Tibial nerve (tissue), 4 donors: ENCODE results near the gene ATRNL1. TPM values are rescaled to one million over a fixed set of nuclear protein-coding genes. Genes with fewer than 3 reads are reported as not detected.

Experiments
- DNase-seq, 2 donors: peaks; one replicate each; pipeline ENCODE4 v3.0.0-alpha.2; 2019; ENCODE audit warnings: low spot score in 2 of 2
- H3K27ac ChIP-seq, 4 donors: fragments of 200-600 bp; sonication (generic) in 3 of 4; one replicate each; pipeline ENCODE4 v1.5.1; 2017 to 2019; ENCODE audit warnings: mild to moderate bottlenecking in 1 of 4
- H3K27me3 ChIP-seq, 2 donors: fragments of 200-600 bp; sonication (generic) in 1 of 2; one replicate each; pipeline versions ENCODE4 v1.5.1 to v1.6.0; 2017 to 2019
- H3K36me3 ChIP-seq, 3 donors: fragments of 200-600 bp; sonication (generic); one replicate each; pipeline ENCODE4 v1.5.1; 2018 to 2019
- H3K4me1 ChIP-seq, 4 donors: fragments of 200-600 bp; sonication (generic) in 3 of 4; one replicate each; pipeline ENCODE4 v1.5.1; 2017 to 2019
- H3K4me3 ChIP-seq, 4 donors: fragments of 200-600 bp; sonication (generic) in 3 of 4; one replicate each; pipeline ENCODE4 v1.5.1; 2017 to 2019; ENCODE audit warnings: mild to moderate bottlenecking in 1 of 4, moderate library complexity in 1 of 4
- H3K9me3 ChIP-seq, 4 donors: fragments of 200-600 bp; sonication (generic) in 3 of 4; one replicate each; pipeline ENCODE4 v1.5.1; 2017 to 2019
- EP300 ChIP-seq, 2 donors: sonication (generic); formaldehyde crosslinking; IDR thresholded peaks; one replicate each; pipeline ENCODE4 v1.6.1; 2017; ENCODE audit warnings: antibody characterized with exemption in 2 of 2, mild to moderate bottlenecking in 1 of 2
- POLR2A ChIP-seq, 2 donors: fragments of 450-650 bp; IDR thresholded peaks; one replicate each; pipeline ENCODE4 v1.6.1; 2017; ENCODE audit warnings: antibody characterized with exemption in 2 of 2, mild to moderate bottlenecking in 2 of 2, moderate library complexity in 2 of 2
- WGBS, 2 donors: methylation state at CpG; one replicate each; pipeline ENCODE4 v1.1.5; 2018; 5-methylcytosine and 5-hydroxymethylcytosine counted together
- total RNA-seq, 4 donors: library from RNA; depleted of rRNA; stranded (reverse); fragments of >200 nt; gene quantifications; one replicate each; pipeline ENCODE4 v1.1.0, GENCODE V29; 2016
- TF ChIP-seq, protein P1 (sequence below), 5 experiments: fragments of 200-600 bp in 3 of 5; fragments of 450-650 bp in 2 of 5; sonication (generic) in 3 of 5; IDR thresholded peaks; one replicate each; pipeline ENCODE4 v1.5.1; 2016 to 2019; ENCODE audit warnings: antibody characterized with exemption in 5 of 5, mild to moderate bottlenecking in 3 of 5, moderate library complexity in 2 of 5

Gene ATRNL1
- total RNA-seq, 4 donors from 2014 or later, result 1.0 to 5.4 (median 2.7) TPM

GRCh38 chr10:115936926-115937767 lies 844.0 kb downstream of the ATRNL1 start:
- Histone ChIP-seq H3K4me1 (peaks cover 0 to 11% (median 4%) of the 10 kb centered on the region in 4 donors), H3K27ac (no peak overlapping the region), H3K4me3 (no peak overlapping the region), H3K9me3 (no peaks in the 10 kb centered on the region), H3K36me3 (no peaks in the 10 kb centered on the region), H3K27me3 (no peaks in the 10 kb centered on the region)
- TF ChIP-seq EP300 (IDR thresholded peaks at IDR 0.05) (no peak), POLR2A (IDR thresholded peaks at IDR 0.05) (no peak)
- TF ChIP-seq, protein P1, sequence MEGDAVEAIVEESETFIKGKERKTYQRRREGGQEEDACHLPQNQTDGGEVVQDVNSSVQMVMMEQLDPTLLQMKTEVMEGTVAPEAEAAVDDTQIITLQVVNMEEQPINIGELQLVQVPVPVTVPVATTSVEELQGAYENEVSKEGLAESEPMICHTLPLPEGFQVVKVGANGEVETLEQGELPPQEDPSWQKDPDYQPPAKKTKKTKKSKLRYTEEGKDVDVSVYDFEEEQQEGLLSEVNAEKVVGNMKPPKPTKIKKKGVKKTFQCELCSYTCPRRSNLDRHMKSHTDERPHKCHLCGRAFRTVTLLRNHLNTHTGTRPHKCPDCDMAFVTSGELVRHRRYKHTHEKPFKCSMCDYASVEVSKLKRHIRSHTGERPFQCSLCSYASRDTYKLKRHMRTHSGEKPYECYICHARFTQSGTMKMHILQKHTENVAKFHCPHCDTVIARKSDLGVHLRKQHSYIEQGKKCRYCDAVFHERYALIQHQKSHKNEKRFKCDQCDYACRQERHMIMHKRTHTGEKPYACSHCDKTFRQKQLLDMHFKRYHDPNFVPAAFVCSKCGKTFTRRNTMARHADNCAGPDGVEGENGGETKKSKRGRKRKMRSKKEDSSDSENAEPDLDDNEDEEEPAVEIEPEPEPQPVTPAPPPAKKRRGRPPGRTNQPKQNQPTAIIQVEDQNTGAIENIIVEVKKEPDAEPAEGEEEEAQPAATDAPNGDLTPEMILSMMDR (IDR thresholded peaks at IDR 0.05), result no peak
- no peak for DNase-seq
- 36 to 43% methylated on average over 9 of the region's 9 CpGs for WGBS, 2 donors

DNA sequence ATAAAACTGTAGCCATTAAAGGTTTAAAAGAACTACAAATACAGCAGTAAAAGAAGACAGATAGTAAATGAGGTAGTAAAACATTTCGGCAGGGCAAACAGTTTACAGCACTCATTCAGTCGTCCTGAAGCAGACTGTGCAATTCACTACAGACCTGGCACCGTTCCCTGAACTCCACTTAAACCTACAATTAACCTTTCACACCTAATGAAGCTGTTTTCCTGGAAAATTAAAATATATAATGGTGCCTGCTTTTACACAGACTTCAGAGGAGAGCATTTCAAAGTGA lies 844.5 kb downstream of the ATRNL1 start:
- Histone ChIP-seq H3K27me3 (no peaks in the 10 kb centered on the region), H3K9me3 (no peaks in the 10 kb centered on the region), H3K4me3 (no peak overlapping the region), H3K4me1 (peaks cover 0 to 11% (median 4%) of the 10 kb centered on the region in 4 donors), H3K36me3 (no peaks in the 10 kb centered on the region), H3K27ac (no peak overlapping the region)
- no peak for DNase-seq
- WGBS, 2 donors, result 42 to 44% methylated on average over 3 of the region's 3 CpGs
- TF ChIP-seq EP300 (IDR thresholded peaks at IDR 0.05) (no peak), POLR2A (IDR thresholded peaks at IDR 0.05) (no peak)
- TF ChIP-seq, protein P1 (IDR thresholded peaks at IDR 0.05), result no peak

DNA sequence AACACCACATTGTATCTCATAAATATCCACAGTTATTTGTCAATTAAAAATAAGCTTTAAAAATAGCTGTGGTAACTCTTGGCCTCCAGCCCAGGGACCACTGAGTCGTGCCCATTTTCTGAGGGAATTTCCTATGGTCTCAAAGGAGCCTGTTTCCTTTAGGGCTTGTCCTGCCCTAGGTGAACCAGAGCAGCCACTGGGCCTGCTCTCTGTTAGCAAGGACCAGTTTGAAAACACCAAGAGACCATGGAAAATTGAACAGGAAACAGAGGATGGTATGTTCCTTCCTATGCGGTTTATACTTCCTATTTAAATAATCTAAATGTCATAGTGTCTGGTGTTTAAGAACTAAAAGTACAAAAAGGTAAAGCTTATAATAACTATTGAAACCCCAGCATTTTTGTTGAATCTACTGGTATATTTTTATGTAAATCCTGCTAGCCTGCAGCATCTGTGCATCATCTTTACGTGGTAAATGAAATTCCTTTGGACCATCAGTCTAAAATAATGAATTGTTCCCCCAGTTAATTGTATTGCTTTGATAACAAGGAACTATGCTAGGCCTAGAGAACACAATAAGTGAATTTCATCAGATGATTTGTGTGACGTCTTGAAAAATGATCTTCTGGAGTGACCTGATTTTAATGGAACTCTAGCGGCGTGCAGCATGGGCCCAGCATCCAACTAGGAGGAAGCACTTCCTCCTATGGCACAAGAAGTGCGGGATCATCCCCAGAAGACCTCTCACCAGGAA lies 846.1 kb downstream of the ATRNL1 start:
- no peaks in the 10 kb centered on the region for H3K27me3 ChIP-seq
- H3K4me3 ChIP-seq, result no peak overlapping the region
- no peaks in the 10 kb centered on the region for H3K9me3 ChIP-seq
- H3K4me1 ChIP-seq, result peaks cover 0 to 11% (median 4%) of the 10 kb centered on the region in 4 donors
- TF ChIP-seq POLR2A (IDR thresholded peaks at IDR 0.05) (no peak), EP300 (IDR thresholded peaks at IDR 0.05) (no peak)
- TF ChIP-seq, protein P1 (IDR thresholded peaks at IDR 0.05), result no peak
- H3K27ac ChIP-seq, result no peak overlapping the region
- no peak for DNase-seq
- H3K36me3 ChIP-seq, result no peaks in the 10 kb centered on the region
- WGBS, 2 donors, result 74 to 76% methylated on average over 7 of the region's 7 CpGs

GRCh38 chr10:115941361-115941771 lies 848.2 kb downstream of the ATRNL1 start:
- Histone ChIP-seq H3K4me3 (no peak overlapping the region), H3K27me3 (no peaks in the 10 kb centered on the region), H3K4me1 (peaks cover 0 to 11% (median 4%) of the 10 kb centered on the region in 4 donors), H3K9me3 (no peaks in the 10 kb centered on the region), H3K27ac (no peak overlapping the region), H3K36me3 (no peaks in the 10 kb centered on the region)
- no peak for TF ChIP-seq EP300 (IDR thresholded peaks at IDR 0.05)
- no peak for TF ChIP-seq POLR2A (IDR thresholded peaks at IDR 0.05)
- TF ChIP-seq, protein P1 (IDR thresholded peaks at IDR 0.05), result no peak
- DNase-seq, result no peak
- 34 to 39% methylated on average over 3 of the region's 3 CpGs for WGBS, 2 donors

DNA sequence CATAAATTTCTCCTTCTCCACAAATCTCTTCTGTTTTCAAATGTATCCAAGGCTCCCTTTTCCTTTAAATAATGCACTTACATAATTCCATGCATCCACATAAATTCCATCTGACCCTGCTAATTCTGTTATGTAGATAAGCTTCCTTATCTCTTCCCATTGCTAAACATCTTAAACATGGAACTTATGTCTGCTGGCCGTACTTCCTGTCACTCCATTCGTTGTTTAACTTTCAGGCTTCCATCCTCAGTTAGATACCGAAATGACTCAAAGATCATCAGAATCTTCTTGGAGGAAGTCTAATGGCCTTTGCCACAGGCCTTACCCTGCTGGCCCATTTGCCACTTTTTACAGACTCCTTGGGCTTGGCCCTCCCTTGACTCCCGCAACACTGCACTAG lies 848.9 kb downstream of the ATRNL1 start:
- Histone ChIP-seq H3K9me3 (no peaks in the 10 kb centered on the region), H3K27ac (no peak overlapping the region), H3K36me3 (no peaks in the 10 kb centered on the region), H3K4me1 (peaks cover 0 to 8% (median 3%) of the 10 kb centered on the region in 4 donors), H3K4me3 (no peak overlapping the region), H3K27me3 (no peaks in the 10 kb centered on the region)
- WGBS, 2 donors, result 80 to 85% methylated on average over 4 of the region's 4 CpGs
- no peak for DNase-seq
- TF ChIP-seq POLR2A (IDR thresholded peaks at IDR 0.05) (no peak), EP300 (IDR thresholded peaks at IDR 0.05) (no peak)
- TF ChIP-seq, protein P1 (IDR thresholded peaks at IDR 0.05), result no peak
